CD4-positive, alpha-beta T cell (primary cell): ENCODE measurements around the gene KCND2. TPM values are rescaled to one million over a fixed set of nuclear protein-coding genes. Genes with fewer than 3 reads are reported as not detected.

Experiments used
- ATAC-seq: fragments of 200-7000 bp; cut with Tn5 transposase; one replicate; pipeline ENCODE4 v1.10.0; 2022; ENCODE audit warnings: mild to moderate bottlenecking; ENCODE audit not compliant: poor library complexity
- CTCF ChIA-PET: fragments of 350-600 bp; sonication (Branson Sonifier 250); formaldehyde crosslinking; loops from one replicate; lab custom pipeline; 2021; ENCODE audit warnings: antibody characterized with exemption, inconsistent platforms; lab: Charles Lee
- POLR2A ChIA-PET: fragments of 350-600 bp; sonication (Branson Sonifier 250); formaldehyde crosslinking; loops from one replicate; lab custom pipeline; 2021; ENCODE audit warnings: antibody characterized with exemption, inconsistent platforms; lab: Charles Lee
- DNase-seq, 14 experiments: peaks; one replicate each; pipeline ENCODE4 v3.0.0-alpha.2; 2013 to 2020; ENCODE audit warnings: mixed read lengths in 2 of 14
- H3K27ac ChIP-seq, 2 donors: one replicate each; pipeline versions ENCODE4 v1.5.1 to v1.7.0; 2013; ENCODE audit warnings: low read length in 2 of 2, low read depth in 1 of 2, mild to moderate bottlenecking in 1 of 2
- H3K27me3 ChIP-seq, 2 experiments: 1 replicate in 1 of 2; 2 replicates in 1 of 2; pipeline versions ENCODE4 v1.6.1 to v1.7.0; 2013; ENCODE audit warnings: low read length in 2 of 2, control low read depth in 1 of 2, mild to moderate bottlenecking in 1 of 2, moderate library complexity in 1 of 2; ENCODE audit not compliant: insufficient read depth in 2 of 2, control insufficient read depth in 1 of 2
- H3K36me3 ChIP-seq: one replicate; pipeline ENCODE4 v1.6.1; 2013; ENCODE audit warnings: low read length, control low read depth; ENCODE audit not compliant: insufficient read depth
- H3K4me1 ChIP-seq: one replicate; pipeline ENCODE4 v1.6.1; 2013; ENCODE audit warnings: low read length, control low read depth; ENCODE audit not compliant: insufficient read depth
- H3K4me3 ChIP-seq: one replicate; pipeline ENCODE4 v1.5.1; 2013; ENCODE audit warnings: mild to moderate bottlenecking, low read length, moderate library complexity
- H3K9me3 ChIP-seq, 2 experiments: 1 replicate in 1 of 2; 2 replicates in 1 of 2; pipeline versions ENCODE4 v1.6.1 to v1.7.0; 2013; ENCODE audit warnings: low read length in 2 of 2, mild to moderate bottlenecking in 2 of 2, control low read depth in 1 of 2, moderate library complexity in 1 of 2; ENCODE audit not compliant: control insufficient read depth in 1 of 2, insufficient read depth in 1 of 2
- H3K27ac Mint-ChIP-seq: one replicate; pipeline ENCODE4 v1.8.0; 2020; ENCODE audit warnings: mixed read lengths
- H3K27me3 Mint-ChIP-seq: one replicate; pipeline ENCODE4 v1.8.0; 2021; ENCODE audit warnings: mixed read lengths
- H3K36me3 Mint-ChIP-seq: one replicate; pipeline ENCODE4 v1.8.0; 2021; ENCODE audit warnings: low read depth, mixed read lengths
- H3K4me1 Mint-ChIP-seq: one replicate; pipeline ENCODE4 v1.8.0; 2021; ENCODE audit warnings: low read depth, mixed read lengths
- H3K4me3 Mint-ChIP-seq: one replicate; pipeline ENCODE4 v1.8.0; 2020; ENCODE audit warnings: mild to moderate bottlenecking, mixed read lengths
- H3K9me3 Mint-ChIP-seq: one replicate; pipeline ENCODE4 v1.8.0; 2020; ENCODE audit warnings: mixed read lengths
- CTCF ChIP-seq: fragments of 200-600 bp; IDR thresholded peaks from one replicate; pipeline ENCODE4 v1.8.0; 2022; ENCODE audit warnings: antibody characterized with exemption, mild to moderate bottlenecking
- intact Hi-C, 2 experiments: fragments of 100-400 bp; cut with DNase I in 1 of 2; cut with micrococcal nuclease in 1 of 2; formaldehyde crosslinking; loops; one replicate each; pipeline versions ENCODE4 v1.15.1 to v1.9.0; 2023 to 2025; cut with DNase I, micrococcal nuclease
- total RNA-seq, 174 experiments: library from RNA in 2 of 174; stranded (reverse) in 2 of 174; gene quantifications; one replicate each; pipeline ENCODE4 v1.2.3 and lab custom pipeline; 2021 to 2026

Gene KCND2
- total RNA-seq, 2 experiments from 2014 or later: not detected

- H3K4me3 ChIP-seq: no peak overlapping the region
- no peak for TF ChIP-seq CTCF
- Mint-ChIP-seq H3K27me3 (no peaks in the 10 kb centered on the region), H3K36me3 (no peaks in the 10 kb centered on the region), H3K27ac (no peak overlapping the region), H3K4me3 (no peak overlapping the region), H3K4me1 (no peaks in the 10 kb centered on the region), H3K9me3 (peaks cover 3% of the 10 kb centered on the region)
- intact Hi-C loops: no loop called here
- DNase-seq (no peak), ATAC-seq (no peak)
- POLR2A ChIA-PET: no interaction called here
- no peaks in the 10 kb centered on the region for H3K36me3 ChIP-seq
- H3K4me1 ChIP-seq: no peaks in the 10 kb centered on the region
- H3K27ac ChIP-seq: no peak overlapping the region
- CTCF ChIA-PET: no interaction called here
- H3K9me3 ChIP-seq: peaks cover 0 to 6% of the 10 kb centered on the region in 2 experiments
- no peaks in the 10 kb centered on the region for H3K27me3 ChIP-seq
Measured at GRCh38 chr7:120436487-120437060, 163.6 kb downstream of the KCND2 start.

- H3K4me3 Mint-ChIP-seq: no peak overlapping the region
- Histone ChIP-seq H3K9me3 (peaks cover 0 to 5% of the 10 kb centered on the region in 2 experiments), H3K4me3 (no peak overlapping the region), H3K27ac (no peak overlapping the region), H3K27me3 (no peaks in the 10 kb centered on the region), H3K36me3 (no peaks in the 10 kb centered on the region), H3K4me1 (no peaks in the 10 kb centered on the region)
- ChIA-PET POLR2A (no interaction called here), CTCF (no interaction called here)
- no peak for DNase-seq
- H3K27ac Mint-ChIP-seq: no peak overlapping the region
- H3K4me1 Mint-ChIP-seq: no peaks in the 10 kb centered on the region
- intact Hi-C loops: no loop called here
- no peak for TF ChIP-seq CTCF
- H3K9me3 Mint-ChIP-seq: peaks cover 8% of the 10 kb centered on the region
- no peaks in the 10 kb centered on the region for H3K36me3 Mint-ChIP-seq
- no peaks in the 10 kb centered on the region for H3K27me3 Mint-ChIP-seq
- ATAC-seq: no peak
Measured at GRCh38 chr7:120441850-120442249, 168.9 kb downstream of the KCND2 start.

GRCh38 chr7:120442838-120443237, 169.9 kb downstream of the KCND2 start:
- no peaks in the 10 kb centered on the region for H3K27me3 Mint-ChIP-seq
- no peak overlapping the region for H3K4me3 Mint-ChIP-seq
- no peaks in the 10 kb centered on the region for H3K36me3 Mint-ChIP-seq
- no peak overlapping the region for H3K4me3 ChIP-seq
- ATAC-seq (no peak), DNase-seq (no peak)
- CTCF ChIA-PET: no interaction called here
- no peaks in the 10 kb centered on the region for H3K27me3 ChIP-seq
- no peak overlapping the region for H3K27ac Mint-ChIP-seq
- no peak for TF ChIP-seq CTCF
- H3K9me3 Mint-ChIP-seq: peaks cover 8% of the 10 kb centered on the region
- POLR2A ChIA-PET: no interaction called here
- intact Hi-C loops: no loop called here
- no peaks in the 10 kb centered on the region for H3K36me3 ChIP-seq
- no peaks in the 10 kb centered on the region for H3K4me1 Mint-ChIP-seq
- no peak overlapping the region for H3K27ac ChIP-seq
- no peaks in the 10 kb centered on the region for H3K4me1 ChIP-seq
- H3K9me3 ChIP-seq: no peaks in the 10 kb centered on the region
